ENCODE measurements around the gene ADGRD2.
A peak's percentile ranks its signal among the peaks of the same experiment; 100 is the strongest.

The ADGRD2 gene

GRCh38 chr9:124479947-124480620, 29.8 kb downstream of the ADGRD2 start:
- DNase-seq, result no peak

- DNase-seq, result peak; percentile 29
Observed at GRCh38 chr9:124480621-124480981, 30.4 kb downstream of the ADGRD2 start.

GRCh38 chr9:124481115-124481514, 30.9 kb downstream of the ADGRD2 start:
- no peak for DNase-seq

- no peak for DNase-seq
Observed at GRCh38 chr9:124482431-124483031, 32.3 kb downstream of the ADGRD2 start.

- no peak for DNase-seq
Observed at GRCh38 chr9:124483481-124483880, 33.2 kb downstream of the ADGRD2 start.

- DNase-seq, result no peak
Observed at GRCh38 chr9:124485201-124485600, 35.0 kb downstream of the ADGRD2 start.

GRCh38 chr9:124485936-124486335, 35.7 kb downstream of the ADGRD2 start:
- no peak for DNase-seq

- DNase-seq, result no peak
Observed at GRCh38 chr9:124486778-124487259, 36.6 kb downstream of the ADGRD2 start.

- no peak for DNase-seq
Observed at GRCh38 chr9:124487260-124488182, 37.3 kb downstream of the ADGRD2 start.

- no peak for DNase-seq
Observed at GRCh38 chr9:124488641-124489210, 38.5 kb downstream of the ADGRD2 start.

- DNase-seq, result peak; percentile 58
Observed at GRCh38 chr9:124489222-124489621, 39.0 kb downstream of the ADGRD2 start.

- no peak for DNase-seq
Observed at GRCh38 chr9:124490004-124490403, 39.8 kb downstream of the ADGRD2 start.

GRCh38 chr9:124491049-124491975, 41.1 kb downstream of the ADGRD2 start:
- DNase-seq, result no peak

GRCh38 chr9:124492818-124493217, 42.6 kb downstream of the ADGRD2 start:
- no peak for DNase-seq

GRCh38 chr9:124493218-124493617, 43.0 kb downstream of the ADGRD2 start:
- DNase-seq, result no peak

GRCh38 chr9:124493794-124494479, 43.7 kb downstream of the ADGRD2 start:
- DNase-seq, result no peak

GRCh38 chr9:124495126-124496074, 45.1 kb downstream of the ADGRD2 start:
- DNase-seq, result no peak

- no peak for DNase-seq
Observed at GRCh38 chr9:124496075-124496449, 45.8 kb downstream of the ADGRD2 start.

- no peak for DNase-seq
Observed at GRCh38 chr9:124496463-124496862, 46.2 kb downstream of the ADGRD2 start.

- no peak for DNase-seq
Observed at GRCh38 chr9:124497441-124497840, 47.2 kb downstream of the ADGRD2 start.

Measured in fibroblast of skin of scalp (primary cell).